Measurements from ENCODE around the gene CNGA4. TPM values are rescaled to one million over a fixed set of nuclear protein-coding genes. Genes with fewer than 3 reads are reported as not detected.

The CNGA4 gene
- total and polyA plus RNA-seq, 8 donors = 0.45 to 2.5 (median 1.6) TPM; not detected in 1

DNA sequence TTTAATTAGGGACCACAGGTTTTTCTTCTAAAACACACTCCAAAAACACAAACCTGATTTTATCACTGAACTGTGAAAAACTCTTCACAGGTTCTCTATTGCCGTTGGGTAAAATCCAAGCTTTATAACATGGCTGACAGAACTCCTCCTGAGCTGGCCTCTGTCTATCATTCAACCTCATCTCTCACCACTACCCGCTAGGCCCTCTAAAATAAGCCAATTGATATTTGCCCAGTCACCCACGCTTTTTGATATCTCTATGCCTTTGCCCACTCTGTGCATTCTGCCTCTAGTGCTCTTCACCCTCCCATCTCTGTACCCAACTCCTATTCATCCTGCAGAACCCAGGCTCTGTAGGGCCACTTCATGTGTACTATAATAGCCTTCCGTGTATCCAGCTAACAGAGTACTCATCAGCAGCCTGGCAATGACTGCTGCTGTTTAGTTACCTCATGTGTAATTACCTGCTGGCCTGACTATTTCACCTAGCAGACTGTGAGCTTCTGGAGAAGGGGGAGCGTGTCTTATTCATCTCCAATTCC is 1.1 kb upstream of the CNGA4 start:
- TF ChIP-seq, protein P1, sequence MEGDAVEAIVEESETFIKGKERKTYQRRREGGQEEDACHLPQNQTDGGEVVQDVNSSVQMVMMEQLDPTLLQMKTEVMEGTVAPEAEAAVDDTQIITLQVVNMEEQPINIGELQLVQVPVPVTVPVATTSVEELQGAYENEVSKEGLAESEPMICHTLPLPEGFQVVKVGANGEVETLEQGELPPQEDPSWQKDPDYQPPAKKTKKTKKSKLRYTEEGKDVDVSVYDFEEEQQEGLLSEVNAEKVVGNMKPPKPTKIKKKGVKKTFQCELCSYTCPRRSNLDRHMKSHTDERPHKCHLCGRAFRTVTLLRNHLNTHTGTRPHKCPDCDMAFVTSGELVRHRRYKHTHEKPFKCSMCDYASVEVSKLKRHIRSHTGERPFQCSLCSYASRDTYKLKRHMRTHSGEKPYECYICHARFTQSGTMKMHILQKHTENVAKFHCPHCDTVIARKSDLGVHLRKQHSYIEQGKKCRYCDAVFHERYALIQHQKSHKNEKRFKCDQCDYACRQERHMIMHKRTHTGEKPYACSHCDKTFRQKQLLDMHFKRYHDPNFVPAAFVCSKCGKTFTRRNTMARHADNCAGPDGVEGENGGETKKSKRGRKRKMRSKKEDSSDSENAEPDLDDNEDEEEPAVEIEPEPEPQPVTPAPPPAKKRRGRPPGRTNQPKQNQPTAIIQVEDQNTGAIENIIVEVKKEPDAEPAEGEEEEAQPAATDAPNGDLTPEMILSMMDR (IDR thresholded peaks at IDR 0.05) = no peak
- Histone ChIP-seq H3K27ac (no peak overlapping the region), H3K4me1 (peaks cover 0 to 31% of the 10 kb centered on the region in 2 donors), H3K4me3 (no peak overlapping the region), H3K27me3 (no peaks in the 10 kb centered on the region), H3K36me3 (no peaks in the 10 kb centered on the region), H3K9me3 (no peaks in the 10 kb centered on the region)
- DNase-seq = no peak
- no peak for ATAC-seq
- intact Hi-C loops (cut with DNase I) = no loop called here

- Histone ChIP-seq H3K4me3 (no peak overlapping the region), H3K27me3 (no peaks in the 10 kb centered on the region), H3K9me3 (no peaks in the 10 kb centered on the region), H3K4me1 (peaks cover 0 to 17% of the 10 kb centered on the region in 2 donors), H3K36me3 (no peaks in the 10 kb centered on the region), H3K27ac (peak overlapping the region in 1 of 2 donors; percentile 23)
- DNase-seq (peak in 1 of 4 donors; percentile 65), ATAC-seq (no peak)
- TF ChIP-seq, protein P1 (IDR thresholded peaks at IDR 0.05) = no peak
- intact Hi-C loops (cut with DNase I) = no loop called here
These were observed 1.2 kb downstream of the CNGA4 start for GRCh38 chr11:6240139-6240538.

- ATAC-seq = no peak
- TF ChIP-seq, protein P1 (IDR thresholded peaks at IDR 0.05) = no peak
- intact Hi-C loops (cut with DNase I) = no loop called here
- no peak for DNase-seq
- no peaks in the 10 kb centered on the region for H3K9me3 ChIP-seq
- peaks cover 0 to 13% of the 10 kb centered on the region in 2 donors for H3K4me1 ChIP-seq
- H3K27me3 ChIP-seq = no peaks in the 10 kb centered on the region
- no peak overlapping the region for H3K4me3 ChIP-seq
- H3K36me3 ChIP-seq = no peaks in the 10 kb centered on the region
- H3K27ac ChIP-seq = peak overlapping the region in 1 of 2 donors; percentile 23
These were observed 1.9 kb downstream of the CNGA4 start for GRCh38 chr11:6240781-6241180.

DNA sequence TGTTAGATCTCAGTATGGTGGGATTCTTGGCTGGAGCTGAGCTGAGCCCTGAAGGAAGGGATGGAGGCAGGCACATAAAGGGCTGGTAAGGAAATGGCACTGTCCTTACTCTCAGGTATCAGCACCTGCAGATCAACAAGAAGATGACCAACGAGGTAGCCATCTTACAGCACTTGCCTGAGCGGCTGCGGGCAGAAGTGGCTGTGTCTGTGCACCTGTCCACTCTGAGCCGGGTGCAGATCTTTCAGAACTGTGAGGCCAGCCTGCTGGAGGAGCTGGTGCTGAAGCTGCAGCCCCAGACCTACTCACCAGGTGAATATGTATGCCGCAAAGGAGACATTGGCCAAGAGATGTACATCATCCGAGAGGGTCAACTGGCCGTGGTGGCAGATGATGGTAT is 2.4 kb downstream of the CNGA4 start:
- H3K4me3 ChIP-seq = no peak overlapping the region
- intact Hi-C loops (cut with DNase I) = no loop called here
- no peaks in the 10 kb centered on the region for H3K36me3 ChIP-seq
- H3K27ac ChIP-seq = no peak overlapping the region
- peaks cover 0 to 13% of the 10 kb centered on the region in 2 donors for H3K4me1 ChIP-seq
- no peak for ATAC-seq
- no peak for DNase-seq
- H3K27me3 ChIP-seq = no peaks in the 10 kb centered on the region
- no peaks in the 10 kb centered on the region for H3K9me3 ChIP-seq
- TF ChIP-seq, protein P1 (IDR thresholded peaks at IDR 0.05) = no peak

- H3K27ac ChIP-seq = no peak overlapping the region
- H3K9me3 ChIP-seq = no peaks in the 10 kb centered on the region
- no peak for ATAC-seq
- TF ChIP-seq, protein P1 (IDR thresholded peaks at IDR 0.05) = no peak
- H3K4me1 ChIP-seq = peaks cover 0 to 8% of the 10 kb centered on the region in 2 donors
- H3K27me3 ChIP-seq = no peaks in the 10 kb centered on the region
- DNase-seq = no peak
- H3K4me3 ChIP-seq = no peak overlapping the region
- no peaks in the 10 kb centered on the region for H3K36me3 ChIP-seq
- intact Hi-C loops (cut with DNase I) = no loop called here
These were observed 6.6 kb downstream of the CNGA4 start for GRCh38 chr11:6245536-6245935.

All from left lung (tissue), 10 donors.